ENCODE data around the gene POLR2A.

Gene POLR2A

GRCh38 chr17:7484067-7484918 lies at the start of gene POLR2A:
POLR2A (plus strand) TSS chr17:7484366.
- DNase-seq (ENCODE audit: low read depth) = peak; percentile 96

- no peak for DNase-seq (ENCODE audit: low read depth)
Measured at GRCh38 chr17:7435676-7436555, 48.2 kb upstream of the POLR2A start.

- DNase-seq (ENCODE audit: low read depth) = peak; percentile 54
Measured at GRCh38 chr17:7436556-7437368, 47.4 kb upstream of the POLR2A start.

GRCh38 chr17:7437369-7437863 lies 46.8 kb upstream of the POLR2A start:
- DNase-seq (ENCODE audit: low read depth) = no peak

DNA sequence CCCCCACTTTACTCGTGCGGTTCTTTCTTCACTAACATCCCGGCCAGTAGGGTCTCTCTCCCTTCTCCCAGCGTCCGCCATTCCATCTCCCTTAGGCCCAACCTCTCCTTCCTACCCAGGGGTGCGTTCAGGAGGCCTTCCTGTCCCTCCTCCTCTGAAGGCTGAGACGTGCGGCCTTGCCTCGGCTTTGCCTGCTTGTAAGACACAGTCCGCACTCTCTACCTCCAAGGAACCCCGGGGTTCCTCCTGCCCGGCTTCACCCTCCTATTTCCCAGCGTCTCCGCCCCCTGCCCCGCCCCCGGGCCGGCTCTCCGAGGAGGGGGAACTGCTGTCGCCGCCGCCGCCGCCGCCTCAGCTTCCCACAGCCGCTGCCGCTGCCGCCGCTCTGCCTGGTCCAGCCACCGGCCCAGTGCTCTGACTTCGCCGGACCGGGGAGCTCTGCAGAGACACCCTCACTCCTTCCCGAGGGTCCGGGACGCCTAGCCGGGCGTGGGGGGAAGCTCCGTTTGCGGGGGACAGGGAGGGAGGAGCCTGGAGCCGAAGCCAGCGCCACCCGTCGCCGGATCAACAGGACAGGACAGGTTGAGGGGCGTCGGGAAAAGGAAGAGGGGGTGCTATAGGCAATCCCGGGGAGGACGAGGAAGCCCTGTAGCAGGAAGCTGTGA lies 46.1 kb upstream of the POLR2A start:
- no peak for DNase-seq (ENCODE audit: low read depth)

- DNase-seq (ENCODE audit: low read depth) = no peak
Measured at GRCh38 chr17:7438656-7439460, 45.3 kb upstream of the POLR2A start.

GRCh38 chr17:7439462-7440112 lies 44.6 kb upstream of the POLR2A start, which contains the start of gene FGF11:
FGF11 (plus strand) TSS chr17:7439512; CDS start chr17:7439621, 109 bp downstream.
- DNase-seq (ENCODE audit: low read depth) = no peak

DNA sequence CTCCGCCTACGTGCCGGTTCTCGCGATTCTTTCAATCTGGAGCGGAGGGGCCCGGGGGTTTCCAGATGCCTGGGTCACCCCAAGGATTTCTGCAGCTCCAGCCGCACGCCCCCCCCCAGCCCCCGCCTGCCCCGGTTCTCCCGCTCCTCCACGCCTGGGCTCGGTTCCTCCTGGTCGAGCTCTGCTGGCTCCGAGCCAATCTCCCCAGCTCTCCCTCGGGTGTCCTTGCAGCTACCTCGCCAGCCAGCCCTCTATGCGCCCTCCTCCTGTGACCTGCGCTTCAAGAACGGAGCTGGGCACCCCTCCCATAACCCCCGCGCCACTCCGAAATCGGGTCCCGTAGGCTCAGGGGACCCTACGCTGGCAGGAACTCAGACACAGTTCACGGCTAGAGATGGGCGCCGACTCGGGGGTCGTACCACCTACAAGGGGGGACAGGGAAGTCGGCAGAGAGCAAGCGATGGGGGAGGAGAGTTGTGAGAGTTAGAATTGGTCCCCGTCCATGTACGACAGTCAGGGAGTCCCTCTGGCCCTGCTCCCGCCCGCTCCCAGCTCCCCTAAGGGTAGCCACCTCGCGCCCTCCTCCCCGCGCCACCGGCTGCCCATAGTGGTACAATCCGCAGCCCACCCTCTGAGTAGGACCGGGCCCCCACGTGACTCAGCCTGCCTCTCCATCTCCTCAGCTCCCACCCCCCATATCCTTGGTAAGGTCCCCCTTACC lies 43.9 kb upstream of the POLR2A start:
- DNase-seq (ENCODE audit: low read depth) = no peak

DNA sequence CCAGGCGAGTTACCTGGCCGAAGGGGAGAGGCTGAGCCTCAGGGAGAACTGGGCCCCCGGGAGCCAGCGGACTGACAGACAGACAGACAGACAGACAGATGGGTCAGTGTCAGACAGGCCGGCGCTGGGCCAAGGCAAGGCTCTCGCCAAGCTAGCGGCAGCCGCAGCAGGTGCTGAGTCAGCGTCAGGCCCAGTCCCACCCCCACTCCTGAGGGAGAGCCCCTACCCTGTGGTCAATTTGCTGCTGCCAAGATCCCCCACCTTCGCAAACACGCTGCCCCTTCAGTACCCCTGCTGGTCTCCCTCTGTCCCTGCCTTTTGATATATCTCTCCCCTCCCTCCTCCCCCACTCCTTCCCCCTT lies 43.4 kb upstream of the POLR2A start:
- no peak for DNase-seq (ENCODE audit: low read depth)

DNA sequence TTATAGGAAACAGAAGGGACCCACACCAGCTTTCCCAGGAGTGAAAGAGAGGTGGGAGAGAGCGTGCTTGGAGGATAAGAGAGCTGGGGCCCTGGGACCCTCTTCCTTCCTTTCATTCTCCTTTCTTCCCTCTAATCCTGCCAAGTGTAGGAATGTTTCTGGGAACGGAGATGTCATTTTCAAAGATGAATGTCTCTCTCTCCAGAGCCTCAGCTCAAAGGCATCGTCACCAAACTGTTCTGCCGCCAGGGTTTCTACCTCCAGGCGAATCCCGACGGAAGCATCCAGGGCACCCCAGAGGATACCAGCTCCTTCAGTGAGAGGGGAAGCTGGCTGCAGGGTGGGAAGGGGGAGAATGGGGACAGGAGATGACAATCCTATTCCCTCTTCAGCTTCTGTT lies 42.9 kb upstream of the POLR2A start:
- no peak for DNase-seq (ENCODE audit: low read depth)

DNA sequence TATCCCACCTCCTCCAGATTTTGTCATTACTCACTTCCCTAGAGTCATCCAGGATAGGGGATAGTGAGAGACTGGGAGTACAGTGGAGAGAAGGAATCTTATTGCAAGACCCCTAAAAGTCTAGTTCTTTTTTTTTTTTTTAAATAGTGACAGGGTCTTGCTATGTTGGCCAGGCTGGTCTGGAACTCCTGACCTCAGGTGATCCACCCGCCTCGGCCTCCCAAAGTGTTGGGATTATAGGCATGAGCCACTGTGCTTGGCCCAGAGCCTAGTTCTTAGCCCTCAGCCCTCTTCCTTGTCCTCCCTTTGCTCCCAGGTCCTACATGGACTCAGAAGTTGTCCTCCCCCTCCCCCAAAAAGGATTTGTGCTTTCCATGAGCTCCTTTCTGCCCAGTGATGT lies 42.0 kb upstream of the POLR2A start:
- DNase-seq (ENCODE audit: low read depth) = no peak

GRCh38 chr17:7443499-7444485 lies 40.4 kb upstream of the POLR2A start:
- no peak for DNase-seq (ENCODE audit: low read depth)

DNA sequence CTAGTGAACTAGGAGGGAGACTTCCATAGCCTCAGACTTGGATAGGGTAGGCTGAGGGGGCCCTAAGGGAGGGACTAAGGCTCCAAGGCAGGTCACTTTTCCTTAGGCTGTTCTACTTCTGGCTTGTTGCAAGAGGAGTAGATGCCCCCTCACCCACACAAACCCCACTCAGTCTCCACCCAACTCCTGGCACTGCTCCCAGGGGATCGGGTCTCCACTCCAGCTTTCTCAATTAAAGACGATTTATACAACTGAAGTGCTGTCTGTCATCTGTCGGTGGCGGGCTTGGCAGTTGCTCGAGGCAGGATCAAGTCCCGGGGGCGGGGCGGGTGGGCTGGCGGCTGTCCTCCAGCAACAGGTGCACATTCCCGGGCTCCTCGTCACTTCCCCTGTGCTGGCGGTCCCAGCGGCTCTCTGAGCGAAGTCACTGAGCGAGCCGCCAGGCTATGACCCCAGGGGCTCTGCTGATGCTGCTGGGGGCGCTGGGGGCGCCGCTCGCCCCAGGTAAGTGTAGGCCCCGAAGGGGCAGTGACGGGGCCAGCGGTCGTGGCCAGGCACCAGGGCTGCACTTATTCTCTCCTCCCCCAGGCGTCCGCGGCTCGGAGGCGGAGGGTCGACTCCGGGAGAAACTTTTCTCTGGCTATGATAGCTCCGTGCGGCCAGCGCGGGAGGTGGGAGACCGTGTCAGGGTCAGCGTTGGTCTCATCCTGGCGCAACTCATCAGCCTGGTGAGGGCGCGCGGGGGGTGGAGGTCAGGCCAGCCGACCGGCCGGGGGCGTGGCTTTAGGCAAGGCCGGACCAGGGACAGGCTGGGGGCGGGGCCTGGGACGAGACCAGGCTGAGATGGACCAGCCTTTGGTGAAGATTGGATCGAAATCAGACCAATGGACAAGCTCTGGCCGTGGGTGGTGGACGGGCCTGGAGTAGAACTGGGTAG lies 39.2 kb upstream of the POLR2A start, which contains the start of gene CHRNB1:
TSS of gene CHRNB1 (plus strand) at position 380 of the 937 bp plus-strand sequence. CDS start at position 447, 67 bp downstream.
- no peak for DNase-seq (ENCODE audit: low read depth)

DNA sequence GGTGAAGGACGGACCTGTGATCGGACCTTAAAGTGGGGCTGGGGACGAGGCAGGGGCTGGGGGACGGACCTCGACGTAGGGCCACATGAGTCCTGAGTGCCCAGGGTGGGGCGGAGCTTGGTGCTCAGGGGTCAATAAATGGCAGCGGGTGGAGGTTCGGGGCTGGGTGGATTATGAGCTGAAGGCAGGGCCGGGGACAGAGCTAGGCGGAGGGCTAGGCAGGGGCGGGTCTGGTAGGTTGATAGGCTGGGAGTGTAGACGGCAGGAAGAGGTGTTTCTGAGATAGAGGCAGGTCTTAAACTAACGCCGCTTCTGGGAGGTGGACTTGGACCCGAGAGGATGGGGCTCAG lies 38.6 kb upstream of the POLR2A start:
- DNase-seq (ENCODE audit: low read depth) = no peak

DNA sequence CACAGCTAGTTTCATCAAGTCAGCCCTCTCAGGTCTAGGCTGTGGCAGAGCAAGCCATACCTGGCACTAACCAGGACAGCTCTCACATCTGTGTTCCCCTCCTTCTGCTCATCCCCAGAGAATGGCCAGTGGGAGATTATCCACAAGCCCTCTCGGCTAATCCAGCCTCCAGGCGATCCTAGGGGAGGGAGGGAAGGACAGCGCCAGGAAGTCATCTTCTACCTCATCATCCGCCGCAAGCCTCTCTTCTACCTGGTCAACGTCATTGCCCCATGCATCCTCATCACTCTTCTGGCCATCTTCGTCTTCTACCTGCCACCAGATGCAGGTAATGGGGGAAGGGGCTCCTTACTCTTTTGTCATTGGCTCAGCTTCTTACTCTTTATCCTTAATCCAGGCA lies 35.7 kb upstream of the POLR2A start:
- DNase-seq (ENCODE audit: low read depth) = no peak

DNA sequence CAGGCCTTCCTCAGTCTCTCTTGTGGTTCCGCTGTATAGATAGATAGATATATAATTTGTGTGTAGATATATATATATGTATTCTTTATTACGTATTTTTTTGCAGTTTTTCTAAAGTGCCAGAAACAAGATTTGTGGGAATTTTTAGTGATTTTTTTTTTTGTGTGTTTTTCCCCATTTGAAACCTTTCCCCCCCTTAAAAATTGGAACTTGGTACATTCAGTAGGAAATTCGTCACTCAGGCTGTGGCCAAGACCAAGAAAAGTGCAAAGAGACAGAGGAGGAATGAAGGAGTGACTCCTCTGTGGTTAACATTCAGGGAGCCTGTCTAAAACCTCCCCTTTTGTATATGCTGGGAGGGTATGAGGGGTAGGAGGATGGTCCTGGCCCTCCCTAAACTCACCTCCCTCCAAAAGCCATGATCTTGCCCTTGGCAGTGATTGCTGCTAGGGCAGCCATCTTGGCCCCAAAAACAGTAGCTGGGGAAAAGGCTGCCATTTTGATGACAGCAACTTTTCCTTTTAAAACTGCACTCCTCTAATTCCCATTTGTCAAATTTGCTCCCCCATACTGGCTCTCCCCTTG lies 24.1 kb upstream of the POLR2A start:
- DNase-seq (ENCODE audit: low read depth) = no peak
